Measurements from ENCODE around the gene CDC42EP3. TPM values are rescaled to one million over a fixed set of nuclear protein-coding genes. Genes with fewer than 3 reads are reported as not detected.

CDC42EP3 gene
- total RNA-seq, 4 donors from 2014 or later: 0.57 to 16.2 (median 9.9) TPM

DNA sequence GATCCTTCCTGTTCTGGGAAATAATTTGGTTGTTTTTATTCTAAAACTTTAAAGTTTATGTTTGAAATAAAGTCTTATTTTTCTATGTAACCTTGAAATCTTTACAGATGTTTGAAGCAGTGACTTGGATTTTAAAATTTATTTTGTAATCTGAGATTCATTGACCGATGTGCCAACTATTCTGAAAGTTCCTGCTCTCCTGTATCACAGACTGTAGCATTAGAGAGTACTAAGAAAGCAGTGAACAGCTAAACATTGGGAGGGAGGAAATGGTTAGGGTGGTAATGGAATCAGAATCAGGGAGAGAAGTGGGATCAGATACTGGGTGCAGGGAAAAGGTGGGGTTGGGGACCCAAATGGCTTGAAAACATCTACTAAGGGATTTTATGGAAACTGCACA is 69.9 kb downstream of the CDC42EP3 start:
- H3K4me1 ChIP-seq: no peaks in the 10 kb centered on the region
- DNase-seq: no peak
- no peak overlapping the region for H3K27ac ChIP-seq
- intact Hi-C loops (cut with DNase I): no loop called here
- H3K4me3 ChIP-seq: no peak overlapping the region
- TF ChIP-seq POLR2A (IDR thresholded peaks at IDR 0.05): no peak
- TF ChIP-seq, protein P1, sequence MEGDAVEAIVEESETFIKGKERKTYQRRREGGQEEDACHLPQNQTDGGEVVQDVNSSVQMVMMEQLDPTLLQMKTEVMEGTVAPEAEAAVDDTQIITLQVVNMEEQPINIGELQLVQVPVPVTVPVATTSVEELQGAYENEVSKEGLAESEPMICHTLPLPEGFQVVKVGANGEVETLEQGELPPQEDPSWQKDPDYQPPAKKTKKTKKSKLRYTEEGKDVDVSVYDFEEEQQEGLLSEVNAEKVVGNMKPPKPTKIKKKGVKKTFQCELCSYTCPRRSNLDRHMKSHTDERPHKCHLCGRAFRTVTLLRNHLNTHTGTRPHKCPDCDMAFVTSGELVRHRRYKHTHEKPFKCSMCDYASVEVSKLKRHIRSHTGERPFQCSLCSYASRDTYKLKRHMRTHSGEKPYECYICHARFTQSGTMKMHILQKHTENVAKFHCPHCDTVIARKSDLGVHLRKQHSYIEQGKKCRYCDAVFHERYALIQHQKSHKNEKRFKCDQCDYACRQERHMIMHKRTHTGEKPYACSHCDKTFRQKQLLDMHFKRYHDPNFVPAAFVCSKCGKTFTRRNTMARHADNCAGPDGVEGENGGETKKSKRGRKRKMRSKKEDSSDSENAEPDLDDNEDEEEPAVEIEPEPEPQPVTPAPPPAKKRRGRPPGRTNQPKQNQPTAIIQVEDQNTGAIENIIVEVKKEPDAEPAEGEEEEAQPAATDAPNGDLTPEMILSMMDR (IDR thresholded peaks at IDR 0.05): no peak
- WGBS, 2 donors: 69 to 90% methylated on average over 1 of the region's 1 CpG
- no peaks in the 10 kb centered on the region for H3K27me3 ChIP-seq
- H3K36me3 ChIP-seq: no peaks in the 10 kb centered on the region
- H3K9me3 ChIP-seq: no peaks in the 10 kb centered on the region

DNA sequence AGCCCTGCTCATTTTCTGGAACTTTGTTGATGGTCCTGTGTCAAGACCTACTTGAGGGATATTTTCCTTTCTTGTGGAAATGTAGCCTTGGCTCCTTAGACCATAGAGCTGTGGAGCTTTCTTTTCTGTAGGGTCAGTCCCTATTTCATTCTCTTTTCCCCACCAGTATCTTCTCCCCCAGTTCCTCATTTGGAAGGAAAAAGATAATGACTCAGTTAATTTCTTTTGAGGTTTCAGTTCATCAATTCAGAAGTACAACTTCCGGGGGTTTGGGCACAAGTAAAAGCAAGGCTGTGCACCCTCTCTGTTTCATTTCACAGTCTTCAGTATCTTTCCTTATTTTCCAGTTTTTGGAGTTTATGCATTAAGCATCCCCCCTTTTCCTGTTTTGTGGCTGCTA is 70.7 kb downstream of the CDC42EP3 start:
- WGBS, 2 donors: 46 to 62% methylated on average over 1 of the region's 1 CpG

DNA sequence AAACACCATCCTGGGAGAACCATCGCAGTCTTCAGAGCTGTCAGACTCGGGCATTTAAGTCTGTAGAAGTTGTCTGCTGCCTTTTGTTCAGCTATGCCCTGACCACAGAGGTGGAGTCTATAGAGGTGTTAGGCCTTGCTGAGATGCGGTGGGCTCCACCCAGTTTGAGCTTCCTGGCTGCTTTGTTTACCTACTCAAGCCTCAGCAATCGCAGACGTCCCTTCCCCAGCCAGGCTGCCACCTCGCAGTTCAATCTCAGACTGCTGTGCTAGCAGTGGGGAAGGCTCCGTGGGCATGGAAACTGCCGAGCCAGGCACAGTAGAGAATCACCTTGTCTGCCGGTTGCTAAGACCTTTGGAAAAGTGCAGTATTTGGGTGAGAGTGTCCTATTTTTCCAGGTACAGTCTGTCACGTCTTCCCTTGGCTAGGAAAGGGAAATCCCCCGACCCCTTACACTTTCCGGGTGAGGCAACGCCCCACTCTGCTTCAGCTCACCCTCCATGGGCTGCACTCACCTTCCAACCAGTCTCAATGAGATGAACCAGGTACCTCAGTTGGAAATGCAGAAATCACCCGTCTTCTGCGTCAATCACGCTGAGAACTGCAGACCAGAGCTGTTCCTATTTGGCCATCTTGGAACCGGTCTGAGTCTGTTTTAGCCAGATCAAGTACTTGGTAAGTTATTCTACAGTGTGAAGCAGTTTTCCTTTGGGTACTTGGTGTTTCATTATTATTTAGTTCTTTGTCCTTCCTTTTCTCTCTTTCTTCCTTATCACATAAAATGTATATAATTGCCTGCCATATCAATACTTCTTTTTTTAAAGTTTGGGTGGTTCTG is 71.5 kb downstream of the CDC42EP3 start:
- no peak for DNase-seq
- Histone ChIP-seq H3K27me3 (no peaks in the 10 kb centered on the region), H3K9me3 (no peaks in the 10 kb centered on the region), H3K4me1 (no peaks in the 10 kb centered on the region), H3K4me3 (peak overlapping the region in 2 of 4 donors; percentile 16 to 21), H3K36me3 (no peaks in the 10 kb centered on the region), H3K27ac (peak overlapping the region in 1 of 4 donors; percentile 32)
- 60 to 83% methylated on average over 13 to 16 of the region's 17 CpGs for WGBS, 2 donors
- intact Hi-C loops (cut with DNase I): no loop called here
- peak in 2 of 4 donors; percentile 21 to 61 for TF ChIP-seq POLR2A (IDR thresholded peaks at IDR 0.05)
- TF ChIP-seq, protein P1 (IDR thresholded peaks at IDR 0.05): no peak

More for the DNA sequence above, 70.7 kb downstream of the CDC42EP3 start:
- Histone ChIP-seq H3K27me3 (no peaks in the 10 kb centered on the region), H3K36me3 (no peaks in the 10 kb centered on the region), H3K27ac (no peak overlapping the region), H3K4me1 (no peaks in the 10 kb centered on the region), H3K4me3 (peak overlapping the region in 1 of 4 donors; percentile 16), H3K9me3 (no peaks in the 10 kb centered on the region)
- DNase-seq: no peak
- intact Hi-C loops (cut with DNase I): no loop called here
- TF ChIP-seq, protein P1 (IDR thresholded peaks at IDR 0.05): no peak
- TF ChIP-seq POLR2A (IDR thresholded peaks at IDR 0.05): no peak

DNA sequence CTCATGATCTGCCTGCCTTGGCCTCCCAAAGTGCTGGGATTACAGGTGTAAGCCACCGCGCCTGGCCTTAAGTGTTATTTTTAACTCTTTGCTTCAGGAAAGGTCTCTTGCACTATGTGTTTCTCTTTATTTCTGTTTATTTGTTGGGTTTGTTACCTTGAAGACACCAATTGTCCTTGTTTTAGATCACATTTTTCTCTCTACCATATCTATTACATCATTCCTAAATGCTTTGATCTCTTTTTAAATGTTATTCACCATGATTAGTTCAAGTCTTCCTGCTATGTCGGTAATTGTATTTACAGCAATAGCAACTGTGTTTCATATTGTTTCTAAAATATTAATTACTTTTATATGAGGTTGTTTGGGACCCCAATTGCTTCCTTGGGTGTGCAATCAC is 77.7 kb downstream of the CDC42EP3 start:
- no peak for DNase-seq
- Histone ChIP-seq H3K27me3 (no peaks in the 10 kb centered on the region), H3K27ac (no peak overlapping the region), H3K4me3 (no peak overlapping the region), H3K36me3 (no peaks in the 10 kb centered on the region), H3K4me1 (peaks cover 4 to 25% (median 6%) of the 10 kb centered on the region in 3 donors), H3K9me3 (peaks cover 0 to 14% (median 4%) of the 10 kb centered on the region in 3 donors)
- TF ChIP-seq POLR2A (IDR thresholded peaks at IDR 0.05): no peak
- TF ChIP-seq, protein P1 (IDR thresholded peaks at IDR 0.05): no peak
- intact Hi-C loops (cut with DNase I): no loop called here
- WGBS, 2 donors: 65 to 77% methylated on average over 3 of the region's 3 CpGs

DNA sequence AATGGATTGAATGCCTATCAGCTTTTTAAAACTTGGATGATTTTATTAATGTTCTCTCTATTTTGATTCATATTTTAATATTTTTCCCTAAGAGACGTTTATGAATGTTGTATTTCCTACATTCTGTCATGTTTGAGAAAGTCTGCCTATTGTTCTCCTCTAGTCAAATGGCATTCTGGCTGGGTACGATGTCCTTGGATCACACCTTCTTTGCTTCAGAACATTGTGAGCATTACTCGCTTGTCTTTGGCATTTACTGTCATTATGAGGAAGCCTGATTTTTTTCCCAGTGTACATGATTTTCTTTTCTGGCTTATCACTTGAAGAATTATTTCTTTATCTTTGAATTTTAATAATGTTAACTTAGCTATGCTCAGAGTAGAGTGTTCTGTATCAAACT is 78.4 kb downstream of the CDC42EP3 start:
- peaks cover 0 to 14% (median 4%) of the 10 kb centered on the region in 3 donors for H3K9me3 ChIP-seq
- no peak overlapping the region for H3K4me3 ChIP-seq
- H3K4me1 ChIP-seq: peaks cover 8 to 32% (median 9%) of the 10 kb centered on the region in 3 donors
- no peaks in the 10 kb centered on the region for H3K27me3 ChIP-seq
- intact Hi-C loops (cut with DNase I): no loop called here
- no peak for DNase-seq
- H3K27ac ChIP-seq: no peak overlapping the region
- 78 to 84% methylated on average over 3 of the region's 3 CpGs for WGBS, 2 donors
- no peaks in the 10 kb centered on the region for H3K36me3 ChIP-seq
- no peak for TF ChIP-seq POLR2A (IDR thresholded peaks at IDR 0.05)
- TF ChIP-seq, protein P1 (IDR thresholded peaks at IDR 0.05): no peak

Data from esophagus squamous epithelium (tissue), 5 donors.